ENCODE measurements around the gene EPG5.

- TF ChIP-seq CTCF (IDR thresholded peaks at IDR 0.05) (no peak), ZFX (IDR thresholded peaks at IDR 0.05; ENCODE audit: borderline replicate concordance) (no peak)
Measured at GRCh38 chr18:45856531-45856930, 110.6 kb downstream of the EPG5 start.
